Activated T-cell treated with anti-CD3 and anti-CD28 coated beads, Interleukin-2, amount 50 U/mL, for 24 hours (primary cell): Measurements from ENCODE around the gene RALGPS1.

ENCODE experiments used
- DNase-seq: peaks from one replicate; pipeline ENCODE4 v3.0.0-alpha.2; 2020
- H3K27ac Mint-ChIP-seq: 2 replicates; pipeline ENCODE4 v1.8.0; 2020; ENCODE audit warnings: mild to moderate bottlenecking, mixed read lengths
- H3K27me3 Mint-ChIP-seq: 2 replicates; pipeline ENCODE4 v1.8.0; 2020; ENCODE audit warnings: mixed read lengths
- H3K36me3 Mint-ChIP-seq: 2 replicates; pipeline ENCODE4 v1.8.0; 2020; ENCODE audit warnings: low read depth, mixed read lengths
- H3K4me1 Mint-ChIP-seq: 2 replicates; pipeline ENCODE4 v1.8.0; 2020; ENCODE audit warnings: low read depth, mixed read lengths
- H3K4me3 Mint-ChIP-seq: 2 replicates; pipeline ENCODE4 v1.8.0; 2020; ENCODE audit warnings: mild to moderate bottlenecking, moderate library complexity, mixed read lengths
- H3K9me3 Mint-ChIP-seq: 2 replicates; pipeline ENCODE4 v1.8.0; 2020; ENCODE audit warnings: mixed read lengths

The RALGPS1 gene

DNA sequence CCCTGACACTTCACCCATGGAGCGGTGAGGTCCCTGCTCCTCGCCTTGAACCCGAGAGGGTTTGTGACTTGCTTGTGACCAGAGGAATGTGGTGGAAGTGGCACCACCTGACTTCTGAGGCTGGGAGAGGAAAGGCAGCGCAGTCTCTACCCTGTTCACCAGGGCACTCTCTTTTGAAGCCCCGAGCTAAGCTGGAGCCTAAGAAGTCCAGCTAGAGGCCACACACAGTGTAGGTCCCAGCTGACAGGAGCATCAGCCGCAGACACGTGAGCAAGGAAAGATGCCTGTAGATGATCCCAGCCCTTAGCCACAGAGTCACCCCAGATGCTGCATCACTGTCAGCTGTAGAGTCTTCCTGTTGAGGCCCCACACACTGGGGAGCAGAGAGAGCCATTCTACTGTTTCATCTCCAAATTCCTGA lies 209.5 kb downstream of the RALGPS1 start:
- no peak for DNase-seq

DNA sequence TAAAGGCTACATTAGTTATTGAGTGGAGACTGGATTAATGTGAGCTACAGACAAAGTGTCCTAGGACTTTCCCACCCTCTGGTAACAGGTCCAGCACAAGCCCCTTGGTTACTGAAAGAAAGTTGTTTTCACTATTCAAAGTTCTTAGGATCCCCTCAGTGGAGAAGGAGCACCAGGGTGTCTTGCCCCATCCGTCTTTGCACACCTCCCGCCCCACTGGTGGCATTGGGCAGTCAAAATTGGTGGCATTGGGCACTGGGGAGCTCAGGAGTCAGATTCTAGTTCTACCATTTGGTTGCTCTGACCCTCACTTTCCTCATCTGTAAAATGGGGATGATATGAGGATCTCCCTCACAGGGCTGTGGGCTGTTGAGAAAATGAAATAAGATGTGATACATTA lies 210.2 kb downstream of the RALGPS1 start:
- DNase-seq, result no peak
- H3K4me3 Mint-ChIP-seq, result no peak overlapping the region
- peaks cover 37% of the 10 kb centered on the region for H3K27me3 Mint-ChIP-seq
- no peaks in the 10 kb centered on the region for H3K4me1 Mint-ChIP-seq
- H3K9me3 Mint-ChIP-seq, result no peaks in the 10 kb centered on the region
- H3K27ac Mint-ChIP-seq, result no peak overlapping the region
- H3K36me3 Mint-ChIP-seq, result no peaks in the 10 kb centered on the region

More for the DNA sequence above, 209.5 kb downstream of the RALGPS1 start:
- Mint-ChIP-seq H3K27ac (no peak overlapping the region), H3K36me3 (no peaks in the 10 kb centered on the region), H3K9me3 (no peaks in the 10 kb centered on the region), H3K27me3 (peaks cover 41% of the 10 kb centered on the region), H3K4me3 (no peak overlapping the region), H3K4me1 (no peaks in the 10 kb centered on the region)

DNA sequence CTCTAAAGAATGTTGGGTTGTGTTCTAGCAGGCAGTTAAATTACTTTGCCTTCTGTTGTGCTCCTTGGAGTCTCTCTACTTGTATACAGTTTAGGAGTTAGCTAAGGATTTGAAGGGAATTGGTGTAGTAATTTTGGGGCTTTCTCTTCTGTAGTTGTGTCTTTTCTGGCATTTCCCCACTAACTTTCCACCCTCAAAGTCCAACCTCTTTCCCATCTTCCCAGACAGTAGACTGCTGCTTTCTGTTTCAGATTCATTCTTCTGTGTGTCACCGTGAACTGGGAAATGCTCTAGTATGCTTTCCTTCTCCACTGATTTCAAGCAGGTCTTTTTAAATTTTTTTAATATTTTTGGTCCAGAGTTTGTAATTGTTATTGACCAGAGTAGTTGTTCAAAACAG lies 212.4 kb downstream of the RALGPS1 start:
- H3K27me3 Mint-ChIP-seq, result peaks cover 20% of the 10 kb centered on the region
- H3K36me3 Mint-ChIP-seq, result no peaks in the 10 kb centered on the region
- H3K4me3 Mint-ChIP-seq, result no peak overlapping the region
- DNase-seq, result no peak
- no peaks in the 10 kb centered on the region for H3K9me3 Mint-ChIP-seq
- no peak overlapping the region for H3K27ac Mint-ChIP-seq
- no peaks in the 10 kb centered on the region for H3K4me1 Mint-ChIP-seq

DNA sequence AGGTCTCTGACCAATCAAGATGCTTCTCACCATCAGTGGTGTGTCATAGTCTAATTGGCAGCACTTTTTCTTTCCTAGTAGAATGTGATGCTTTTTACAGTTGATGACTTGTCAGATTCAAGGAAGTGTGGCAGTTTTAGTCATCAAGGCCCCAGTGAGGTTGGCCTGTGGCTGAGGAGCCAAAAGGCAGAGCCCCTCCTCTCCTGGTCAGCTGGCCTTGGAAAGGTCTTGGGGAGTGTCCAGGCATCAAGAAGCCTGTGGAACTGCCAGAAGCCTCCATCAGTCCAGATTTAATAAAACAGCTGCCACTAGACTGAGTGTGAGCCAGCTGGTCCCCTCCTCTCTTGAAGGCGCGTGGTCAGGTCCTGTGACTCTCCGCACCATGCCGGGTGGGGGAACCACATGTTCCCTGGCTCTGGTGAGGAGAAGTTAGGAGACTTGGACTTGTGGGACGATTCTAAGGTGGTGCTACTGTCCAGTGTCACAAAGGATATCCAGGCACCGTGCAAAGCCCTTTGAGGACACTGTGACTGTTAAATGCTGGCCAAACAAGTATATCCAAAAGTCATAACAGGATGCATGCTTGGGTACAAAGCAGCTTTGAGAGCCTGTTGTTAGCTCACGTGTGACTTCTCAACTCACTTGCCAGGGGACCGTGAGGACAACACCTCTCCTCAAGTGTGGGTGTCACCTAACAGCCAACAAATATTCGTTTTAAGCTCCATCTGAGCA lies 213.9 kb downstream of the RALGPS1 start:
- DNase-seq, result peak; percentile 15
- Mint-ChIP-seq H3K27me3 (peaks cover 6% of the 10 kb centered on the region), H3K36me3 (no peaks in the 10 kb centered on the region), H3K4me3 (no peak overlapping the region), H3K9me3 (no peaks in the 10 kb centered on the region), H3K4me1 (no peaks in the 10 kb centered on the region), H3K27ac (no peak overlapping the region)

DNA sequence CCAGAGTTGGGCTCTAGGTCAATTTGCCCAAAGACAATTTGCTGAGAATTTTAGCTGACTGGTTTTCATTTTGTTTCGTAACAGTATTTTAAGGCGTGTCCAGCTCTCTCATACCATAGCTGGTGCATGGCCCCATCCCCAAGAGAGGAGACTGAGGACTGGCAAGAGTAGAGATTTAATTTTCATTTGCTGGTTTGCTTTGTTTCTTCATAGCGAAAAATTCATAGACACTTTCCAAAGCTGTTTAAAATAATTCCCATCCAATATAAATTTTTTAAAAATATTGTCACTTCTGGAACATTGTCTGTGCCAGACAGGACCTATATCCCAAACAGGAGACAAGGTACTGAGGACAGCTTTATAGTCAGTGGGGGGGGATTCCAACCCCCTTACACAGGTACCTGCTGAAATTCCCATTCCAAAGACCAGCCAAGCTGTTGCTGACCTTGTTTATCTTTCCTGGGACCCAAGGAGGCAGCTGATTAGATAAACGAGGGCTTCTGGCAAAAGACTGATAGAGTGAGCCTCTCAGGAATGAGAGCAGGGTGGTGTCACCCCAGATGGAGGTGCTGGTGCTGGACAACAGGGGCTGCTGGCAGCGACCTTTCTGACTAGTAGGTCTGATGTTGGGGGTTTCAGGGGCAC lies 214.6 kb downstream of the RALGPS1 start:
- H3K27ac Mint-ChIP-seq, result no peak overlapping the region

DNA sequence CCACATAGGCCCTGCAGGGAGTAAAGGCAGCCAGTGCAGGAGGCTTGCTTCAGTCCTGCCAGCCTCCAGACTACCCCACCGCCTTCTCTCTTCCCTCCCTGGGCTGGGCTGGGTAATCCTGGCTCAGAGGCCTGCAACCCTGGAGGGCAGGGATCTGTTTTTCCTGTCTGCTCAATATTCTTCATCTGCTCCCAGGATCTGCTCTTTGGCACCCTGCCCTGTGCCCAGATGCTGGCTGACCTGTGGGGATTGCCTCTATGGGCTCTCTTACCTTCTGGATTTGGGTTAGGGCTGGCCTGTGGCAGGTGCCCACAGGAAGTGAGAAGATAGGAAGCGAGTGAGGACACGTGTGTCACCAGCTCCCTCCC lies 215.1 kb downstream of the RALGPS1 start:
- peaks cover 2% of the 10 kb centered on the region for H3K27me3 Mint-ChIP-seq
- no peak for DNase-seq
- no peak overlapping the region for H3K27ac Mint-ChIP-seq

More for the DNA sequence above, 214.6 kb downstream of the RALGPS1 start:
- H3K9me3 Mint-ChIP-seq, result no peaks in the 10 kb centered on the region
- H3K27me3 Mint-ChIP-seq, result peaks cover 2% of the 10 kb centered on the region
- no peaks in the 10 kb centered on the region for H3K36me3 Mint-ChIP-seq
- H3K4me3 Mint-ChIP-seq, result no peak overlapping the region
- no peaks in the 10 kb centered on the region for H3K4me1 Mint-ChIP-seq
- no peak for DNase-seq

DNA sequence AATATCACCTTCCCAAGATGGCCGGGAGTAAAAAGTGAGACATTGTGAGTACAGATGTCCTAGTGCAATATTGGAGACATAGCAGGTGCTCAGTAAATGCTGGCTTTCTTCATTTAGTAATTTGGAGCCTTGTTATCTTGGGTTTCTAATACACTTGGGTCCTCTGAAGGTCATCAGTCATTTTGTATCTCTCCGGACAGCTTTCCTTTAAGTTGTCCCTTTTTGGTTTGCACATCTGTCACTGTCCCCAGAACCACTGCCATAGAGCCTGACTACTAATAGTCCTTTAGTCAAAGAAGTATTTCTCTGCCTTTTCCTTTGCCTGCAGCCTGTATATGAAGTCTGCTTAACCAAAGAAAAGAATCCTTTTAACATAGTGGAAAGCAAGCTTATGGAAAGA lies 215.7 kb downstream of the RALGPS1 start:
- peaks cover 2% of the 10 kb centered on the region for H3K27me3 Mint-ChIP-seq
- no peaks in the 10 kb centered on the region for H3K36me3 Mint-ChIP-seq
- no peaks in the 10 kb centered on the region for H3K4me1 Mint-ChIP-seq
- no peak overlapping the region for H3K27ac Mint-ChIP-seq
- DNase-seq, result no peak
- H3K9me3 Mint-ChIP-seq, result no peaks in the 10 kb centered on the region
- no peak overlapping the region for H3K4me3 Mint-ChIP-seq

More for the DNA sequence above, 215.1 kb downstream of the RALGPS1 start:
- Mint-ChIP-seq H3K4me3 (no peak overlapping the region), H3K4me1 (no peaks in the 10 kb centered on the region), H3K36me3 (no peaks in the 10 kb centered on the region), H3K9me3 (no peaks in the 10 kb centered on the region)

DNA sequence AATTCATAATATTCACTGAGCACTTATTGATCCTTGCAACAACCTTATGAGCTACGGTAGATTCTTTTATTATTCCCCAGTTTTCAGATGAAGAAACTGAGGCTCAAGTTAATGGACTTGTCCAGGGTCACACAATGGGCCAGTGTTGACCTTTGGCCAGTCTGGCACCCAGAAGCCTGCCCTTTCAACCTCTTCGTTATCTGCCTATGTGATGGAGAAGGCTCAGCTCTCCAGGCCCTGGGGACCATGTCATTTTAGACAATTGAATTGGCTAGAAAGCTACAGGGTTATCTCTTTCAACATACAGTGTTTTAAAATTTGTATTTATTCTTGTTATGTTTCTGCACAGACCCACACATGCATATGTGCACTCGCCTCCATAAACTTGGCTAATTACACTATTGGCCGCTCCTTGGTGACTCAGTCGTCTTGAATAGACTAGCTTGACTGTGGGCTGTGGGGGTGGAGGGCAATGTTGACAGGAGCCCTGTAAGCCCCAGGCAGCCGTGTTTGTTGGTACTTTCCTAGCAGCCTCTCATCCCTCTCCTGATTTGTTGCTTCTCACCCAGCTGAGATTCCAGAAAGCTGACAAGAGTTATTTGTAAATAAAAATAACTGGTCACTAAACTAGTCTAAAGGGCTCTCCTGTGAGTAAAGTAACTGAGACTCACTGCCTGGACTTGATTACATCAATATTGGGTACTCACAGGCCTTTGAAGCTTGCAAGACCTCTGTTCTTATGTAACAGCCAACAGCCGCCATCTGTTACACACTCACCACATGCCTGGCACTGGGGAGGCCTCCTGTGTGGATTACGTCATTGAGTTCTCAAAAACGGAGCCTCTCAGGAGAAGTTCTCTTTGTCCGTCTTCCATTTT lies 216.3 kb downstream of the RALGPS1 start:
- Mint-ChIP-seq H3K4me1 (no peaks in the 10 kb centered on the region), H3K27me3 (peaks cover 2% of the 10 kb centered on the region), H3K9me3 (no peaks in the 10 kb centered on the region), H3K4me3 (no peak overlapping the region), H3K27ac (no peak overlapping the region), H3K36me3 (no peaks in the 10 kb centered on the region)
- no peak for DNase-seq

DNA sequence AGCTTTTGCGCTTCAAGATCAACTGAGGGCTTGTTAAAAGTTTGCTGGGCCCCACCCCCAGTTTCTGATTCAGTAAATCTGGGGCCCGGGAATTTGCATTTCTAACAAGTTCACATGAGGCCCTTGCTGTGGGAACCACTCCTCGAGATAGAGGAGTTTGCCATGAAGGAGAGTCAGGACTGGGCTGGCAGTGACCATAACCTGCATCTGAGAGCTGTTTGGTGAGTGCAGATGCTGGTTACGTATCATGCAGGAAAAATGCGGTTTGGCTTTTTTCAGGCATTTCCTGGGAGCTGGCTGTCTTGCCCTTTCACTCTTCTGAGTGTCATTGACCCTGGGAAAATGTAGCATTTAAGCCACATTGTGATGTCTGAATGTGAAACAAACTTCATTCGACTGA lies 217.3 kb downstream of the RALGPS1 start:
- H3K4me3 Mint-ChIP-seq, result no peak overlapping the region
- peak; percentile 9 for DNase-seq
- H3K9me3 Mint-ChIP-seq, result no peaks in the 10 kb centered on the region
- no peaks in the 10 kb centered on the region for H3K4me1 Mint-ChIP-seq
- peaks cover 2% of the 10 kb centered on the region for H3K27me3 Mint-ChIP-seq
- H3K27ac Mint-ChIP-seq, result no peak overlapping the region
- H3K36me3 Mint-ChIP-seq, result no peaks in the 10 kb centered on the region

DNA sequence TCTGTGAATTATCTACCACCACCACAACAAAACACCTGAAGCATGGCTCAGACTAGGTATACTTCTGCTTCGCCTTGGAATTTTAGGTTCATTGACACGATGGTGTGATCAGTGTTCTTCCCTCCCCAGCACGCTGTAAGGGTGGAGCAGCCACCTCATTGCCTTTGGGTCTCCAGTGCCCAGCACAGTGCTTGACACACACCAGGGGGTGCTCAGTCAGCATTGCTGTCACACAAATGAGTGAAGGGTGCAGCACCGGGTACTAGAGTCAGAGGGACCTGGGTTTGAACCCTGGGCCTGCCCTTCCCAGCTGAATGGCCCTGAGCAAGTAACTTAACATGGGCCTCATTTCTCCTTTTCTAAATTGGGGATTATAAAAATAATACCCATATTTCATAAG lies 217.8 kb downstream of the RALGPS1 start:
- no peaks in the 10 kb centered on the region for H3K36me3 Mint-ChIP-seq
- H3K27me3 Mint-ChIP-seq, result peaks cover under 1% of the 10 kb centered on the region
- H3K27ac Mint-ChIP-seq, result no peak overlapping the region
- no peak overlapping the region for H3K4me3 Mint-ChIP-seq
- peak; percentile 8 for DNase-seq
- H3K9me3 Mint-ChIP-seq, result no peaks in the 10 kb centered on the region
- H3K4me1 Mint-ChIP-seq, result no peaks in the 10 kb centered on the region

DNA sequence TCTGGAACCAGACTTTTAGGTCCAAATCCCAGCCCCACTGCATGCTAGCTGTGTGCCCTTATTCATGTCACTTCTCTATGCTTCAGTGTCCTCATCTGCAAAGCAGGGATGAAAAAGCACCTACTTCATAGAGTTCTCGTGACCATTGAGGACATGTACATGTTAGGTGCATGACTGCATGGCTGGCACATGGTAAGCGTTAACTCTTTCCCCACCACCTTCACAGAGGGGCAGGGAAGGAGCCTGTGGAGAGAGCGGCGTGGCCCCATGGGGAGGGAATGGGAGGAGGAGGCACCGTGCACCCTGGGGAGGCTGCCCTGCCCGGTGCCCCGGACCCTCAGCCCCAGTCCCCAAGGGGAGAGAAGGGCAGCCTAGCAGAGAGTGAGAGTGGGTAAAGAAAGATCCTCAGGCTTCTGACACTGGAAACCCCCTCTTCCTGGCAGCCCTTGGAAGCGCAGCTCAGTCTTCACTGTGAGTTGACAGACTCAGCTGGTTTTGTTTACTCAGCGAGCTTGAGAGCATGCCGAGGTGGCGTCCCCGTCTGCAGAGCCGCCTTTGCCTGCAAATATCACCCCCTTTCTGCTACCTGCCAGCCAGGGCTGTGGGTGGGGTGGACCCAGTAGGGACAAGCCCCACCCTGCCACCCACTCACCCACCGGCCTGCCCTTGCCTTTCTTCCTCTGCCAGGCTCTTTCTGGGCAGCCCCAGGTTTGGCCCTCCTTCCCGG lies 218.5 kb downstream of the RALGPS1 start:
- Mint-ChIP-seq H3K4me3 (no peak overlapping the region), H3K27ac (no peak overlapping the region), H3K36me3 (no peaks in the 10 kb centered on the region), H3K9me3 (no peaks in the 10 kb centered on the region), H3K27me3 (no peaks in the 10 kb centered on the region), H3K4me1 (no peaks in the 10 kb centered on the region)
- peak; percentile 13 for DNase-seq

DNA sequence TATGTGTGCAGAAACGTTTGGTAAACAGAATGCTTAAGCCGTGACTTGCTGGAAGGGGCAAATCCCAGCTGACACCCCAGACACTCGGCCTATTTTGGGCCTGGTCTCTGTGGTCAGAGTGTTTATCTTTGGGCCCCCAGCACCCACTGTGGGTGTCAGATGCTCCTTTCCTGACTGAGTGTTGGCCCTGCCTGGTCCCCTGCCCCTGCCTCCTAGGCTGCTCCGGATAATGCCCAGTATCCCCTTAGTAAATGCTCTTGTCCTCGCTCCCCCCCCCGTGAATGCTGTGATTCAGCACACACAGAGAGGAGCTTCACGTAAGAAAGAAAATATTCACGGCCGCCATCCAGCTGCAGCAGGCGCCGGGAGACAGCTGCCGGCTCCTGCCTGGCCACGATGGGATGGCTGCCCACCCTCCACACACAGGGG lies 219.2 kb downstream of the RALGPS1 start:
- Mint-ChIP-seq H3K4me3 (no peak overlapping the region), H3K4me1 (no peaks in the 10 kb centered on the region), H3K27me3 (no peaks in the 10 kb centered on the region), H3K9me3 (no peaks in the 10 kb centered on the region), H3K36me3 (no peaks in the 10 kb centered on the region), H3K27ac (no peak overlapping the region)
- peak; percentile 5 for DNase-seq

DNA sequence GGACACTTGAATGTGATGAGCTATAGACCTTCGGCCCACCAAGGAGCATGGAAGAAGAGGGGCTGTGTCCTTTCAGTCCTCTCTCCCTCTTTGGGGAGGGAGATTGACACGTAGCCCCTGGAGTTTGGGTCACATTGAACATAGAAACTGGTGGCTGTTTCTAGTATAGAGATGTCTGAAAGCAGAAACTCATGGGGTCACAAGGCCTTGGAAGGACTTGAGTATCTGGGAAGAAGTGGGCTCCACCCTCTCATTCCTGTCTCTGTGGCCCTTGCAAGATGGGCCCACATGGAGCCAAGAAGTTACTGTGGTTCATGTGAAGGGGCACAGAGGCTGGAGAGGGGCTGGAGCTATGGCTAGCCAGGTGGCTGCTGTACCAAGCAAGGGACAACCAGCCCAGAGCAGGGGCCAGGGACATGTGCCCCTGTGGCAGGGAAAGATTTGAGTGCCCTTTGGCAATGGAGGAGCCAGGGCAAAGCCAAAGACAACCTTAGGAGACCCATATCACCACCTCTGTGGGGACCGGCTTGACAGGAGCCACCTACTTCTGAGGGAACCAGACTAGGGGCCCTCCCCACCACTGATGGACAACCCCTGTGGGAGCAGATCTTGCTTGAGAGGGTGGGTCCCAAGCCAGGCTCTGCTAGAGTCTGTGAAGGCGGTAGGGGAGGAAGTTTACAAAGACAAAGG lies 220.6 kb downstream of the RALGPS1 start:
- Mint-ChIP-seq H3K27ac (no peak overlapping the region), H3K4me1 (no peaks in the 10 kb centered on the region), H3K4me3 (no peak overlapping the region), H3K36me3 (no peaks in the 10 kb centered on the region), H3K27me3 (no peaks in the 10 kb centered on the region), H3K9me3 (no peaks in the 10 kb centered on the region)
- peak; percentile 19 for DNase-seq
